ENCODE measurements around the gene TRIL.

The TRIL gene

GRCh38 chr7:28939844-28940544, 18.1 kb downstream of the TRIL start:
- DNase-seq = no peak

DNA sequence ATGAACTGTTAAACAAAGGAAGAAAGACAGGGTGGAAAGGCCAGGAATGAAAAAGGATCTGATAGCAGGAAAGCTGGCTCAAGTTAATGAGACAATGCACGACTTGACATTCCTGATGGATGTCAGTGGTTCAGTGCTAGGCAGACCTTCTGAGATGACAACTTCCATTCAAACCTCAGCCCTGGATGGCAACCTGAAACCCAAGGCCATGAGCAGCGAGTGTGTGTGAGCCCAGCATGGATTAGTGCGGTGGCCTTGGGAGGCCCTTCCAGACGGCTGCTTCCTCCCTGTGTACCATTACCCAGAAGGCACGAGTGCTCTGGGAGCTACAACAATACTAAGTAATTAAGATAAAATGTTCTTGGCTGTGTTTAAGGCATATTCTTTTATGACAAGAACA, 18.8 kb downstream of the TRIL start:
- no peak for DNase-seq

DNA sequence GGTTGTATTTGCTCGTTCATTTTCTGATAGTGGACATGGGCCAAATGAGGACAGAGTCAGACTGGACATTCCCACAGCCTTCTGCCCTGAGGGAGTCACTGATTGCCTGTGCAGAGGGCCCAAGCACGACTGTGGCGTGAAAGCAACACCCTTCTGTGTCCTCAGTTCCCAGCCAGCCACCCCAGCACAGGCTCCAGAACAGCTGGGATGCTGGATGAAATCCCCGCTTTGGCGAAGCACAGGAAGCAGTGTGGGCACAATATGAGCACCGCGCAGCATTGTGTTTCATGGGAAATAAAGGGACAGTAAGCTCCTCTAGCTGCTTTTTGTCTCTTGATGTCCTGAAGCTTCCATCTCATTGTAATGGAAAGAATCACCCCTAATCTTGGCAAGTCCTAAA, 20.5 kb downstream of the TRIL start:
- no peak for DNase-seq

- DNase-seq = no peak
Measured at GRCh38 chr7:28937103-28937502, 21.0 kb downstream of the TRIL start.

DNA sequence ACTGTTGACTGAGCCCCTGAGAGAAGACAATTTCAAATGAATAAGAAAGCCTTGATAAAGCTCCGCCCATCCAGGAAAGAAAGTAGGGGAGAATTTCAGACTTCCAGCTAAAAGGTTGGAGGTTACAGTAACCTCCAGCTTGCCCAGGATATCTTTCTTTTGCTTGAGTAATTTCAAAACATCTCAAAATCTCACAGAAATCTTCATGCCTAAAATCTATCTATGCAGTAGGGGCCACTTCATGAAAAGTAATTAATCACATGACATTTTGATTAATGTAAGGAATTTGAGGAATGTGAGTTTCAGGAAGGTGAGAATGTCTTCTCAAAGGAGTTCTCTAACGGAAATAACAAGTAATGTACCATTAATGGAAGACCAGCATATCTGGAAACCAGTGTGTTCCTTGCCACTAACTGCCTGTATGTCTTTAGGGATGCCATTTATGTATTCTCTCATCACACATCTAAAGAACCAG, 24.2 kb downstream of the TRIL start:
- DNase-seq = no peak

GRCh38 chr7:28931565-28931964, 26.6 kb downstream of the TRIL start:
- DNase-seq = no peak

- DNase-seq = peak; percentile 83
Measured at GRCh38 chr7:28926871-28927597, 31.1 kb downstream of the TRIL start.

- peak; percentile 40 for DNase-seq
Measured at GRCh38 chr7:28922624-28923331, 35.4 kb downstream of the TRIL start.

- DNase-seq = peak; percentile 50
Measured at GRCh38 chr7:28921822-28922221, 36.3 kb downstream of the TRIL start.

- no peak for DNase-seq
Measured at GRCh38 chr7:28920424-28920823, 37.7 kb downstream of the TRIL start.

DNA sequence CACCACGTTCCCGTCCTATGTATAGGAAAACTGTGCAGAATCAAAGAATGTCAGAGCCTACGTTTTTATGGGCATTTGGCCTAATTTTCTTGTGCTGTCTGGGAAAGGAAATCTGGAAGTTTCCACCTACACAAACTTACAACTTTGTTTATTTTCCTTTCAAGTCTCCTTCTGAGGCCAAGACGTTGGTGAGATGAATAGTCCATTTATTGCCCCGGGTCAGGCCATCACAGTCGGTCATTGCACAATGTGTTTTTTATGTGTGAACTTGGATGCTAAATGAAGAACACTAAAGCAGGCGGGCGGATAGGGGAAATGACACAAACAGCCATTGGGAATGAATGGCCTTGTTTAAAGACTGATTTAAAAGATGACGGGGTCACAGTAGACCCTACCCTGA, 38.6 kb downstream of the TRIL start:
- DNase-seq = no peak

- DNase-seq = no peak
Measured at GRCh38 chr7:28908775-28909174, 49.4 kb downstream of the TRIL start.

GRCh38 chr7:28905464-28905863, 52.7 kb downstream of the TRIL start:
- DNase-seq = no peak

DNA sequence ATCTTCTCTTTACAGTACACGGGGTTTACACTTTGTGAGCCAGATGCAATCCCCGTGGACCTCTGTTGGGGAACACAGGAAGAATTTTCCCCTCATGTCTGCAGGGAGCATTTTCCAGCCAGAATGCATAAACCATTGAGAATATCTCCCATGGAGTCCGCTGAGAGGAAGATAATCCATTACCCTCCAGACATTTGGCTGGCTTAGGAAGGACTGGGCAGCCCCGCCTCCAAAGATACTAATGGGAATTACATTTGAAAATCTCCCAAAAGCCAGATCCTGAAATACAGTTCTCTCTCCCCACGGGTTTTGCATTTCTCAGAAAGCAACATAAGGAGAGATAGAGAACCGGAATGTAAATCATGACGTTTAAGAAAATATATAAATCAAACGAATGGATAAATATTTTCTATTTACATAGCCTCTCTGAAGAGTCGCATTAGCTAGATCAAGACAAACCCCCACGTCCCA, 53.5 kb downstream of the TRIL start:
- peak; percentile 9 for DNase-seq

- no peak for DNase-seq
Measured at GRCh38 chr7:28903730-28904577, 54.2 kb downstream of the TRIL start.
